Smooth muscle cell (in vitro differentiated cells): ENCODE measurements around the gene SCARF1. TPM values are rescaled to one million over a fixed set of nuclear protein-coding genes. Genes with fewer than 3 reads are reported as not detected.

Experiments used
- DNase-seq: peaks from one replicate; lab custom pipeline; 2025; ENCODE audit not compliant: unreplicated experiment; lab: John Stamatoyannopoulos, UW
- H2AFZ ChIP-seq: fragments of 200-600 bp; sonication (generic); 2 replicates; pipeline ENCODE4 v1.6.0; 2016; ENCODE audit warnings: antibody characterized with exemption, low read depth, mild to moderate bottlenecking
- H3F3A ChIP-seq: fragments of 200-600 bp; sonication (generic); 2 replicates; pipeline ENCODE4 v1.6.0; 2017; ENCODE audit warnings: antibody characterized with exemption, low read depth
- H3K27ac ChIP-seq: fragments of 200-600 bp; sonication (generic); 2 replicates; pipeline ENCODE4 v1.5.1; 2016; ENCODE audit warnings: low read depth, mild to moderate bottlenecking
- H3K27me3 ChIP-seq: fragments of 200-600 bp; sonication (generic); 2 replicates; pipeline ENCODE4 v1.6.1; 2016; ENCODE audit warnings: low read depth, mild to moderate bottlenecking
- H3K36me3 ChIP-seq: fragments of 200-600 bp; sonication (generic); 2 replicates; pipeline ENCODE4 v1.5.1; 2016; ENCODE audit warnings: low read depth
- H3K4me1 ChIP-seq: fragments of 200-600 bp; sonication (generic); 2 replicates; pipeline ENCODE4 v1.5.1; 2016; ENCODE audit warnings: low read depth
- H3K4me2 ChIP-seq: fragments of 200-600 bp; sonication (generic); 2 replicates; pipeline ENCODE4 v1.6.0; 2016; ENCODE audit warnings: mild to moderate bottlenecking
- H3K4me3 ChIP-seq: fragments of 200-600 bp; sonication (generic); 2 replicates; pipeline ENCODE4 v1.5.1; 2016; ENCODE audit warnings: mild to moderate bottlenecking
- H3K79me2 ChIP-seq: fragments of 200-600 bp; sonication (generic); 2 replicates; pipeline ENCODE4 v1.6.0; 2016; ENCODE audit warnings: low read depth, mild to moderate bottlenecking
- H3K9ac ChIP-seq: fragments of 200-600 bp; sonication (generic); 2 replicates; pipeline ENCODE4 v1.6.0; 2016; ENCODE audit warnings: low read depth
- H3K9me3 ChIP-seq: fragments of 200-600 bp; sonication (generic); replicated peaks from 2 replicates; pipeline ENCODE4 v1.5.1; 2016; ENCODE audit warnings: low read depth
- H4K20me1 ChIP-seq: fragments of 200-600 bp; sonication (generic); 2 replicates; pipeline ENCODE4 v1.6.0; 2016; ENCODE audit warnings: low read depth
- WGBS: methylation state at CpG from one replicate; pipeline ENCODE4 v1.1.7; 2016; ENCODE audit warnings: low lambda C conversion rate; 5-methylcytosine and 5-hydroxymethylcytosine counted together
- polyA plus RNA-seq: library from polyadenylated mRNA; unstranded; fragments of >200 nt; fragmentation: Nextera tagmentation; extraction: Ambion mirVana; gene quantifications from 2 replicates; pipeline ENCODE4 v1.2.1, GENCODE V29; 2016
- total RNA-seq: library from RNA; depleted of rRNA; stranded (reverse); fragments of >200 nt; gene quantifications from 2 replicates; pipeline ENCODE4 v1.2.3, GENCODE V29; 2014
- TF ChIP-seq, protein P1 (sequence below): fragments of 200-600 bp; sonication (generic); IDR thresholded peaks from 2 replicates; pipeline ENCODE4 v1.5.1; 2017; ENCODE audit warnings: borderline replicate concordance, mild to moderate bottlenecking, antibody characterized with exemption; ENCODE audit not compliant: insufficient read depth, poor library complexity, severe bottlenecking

SCARF1 gene
- total and polyA plus RNA-seq, 2 experiments from 2014 or later: 0.11 to 0.63 TPM

DNA sequence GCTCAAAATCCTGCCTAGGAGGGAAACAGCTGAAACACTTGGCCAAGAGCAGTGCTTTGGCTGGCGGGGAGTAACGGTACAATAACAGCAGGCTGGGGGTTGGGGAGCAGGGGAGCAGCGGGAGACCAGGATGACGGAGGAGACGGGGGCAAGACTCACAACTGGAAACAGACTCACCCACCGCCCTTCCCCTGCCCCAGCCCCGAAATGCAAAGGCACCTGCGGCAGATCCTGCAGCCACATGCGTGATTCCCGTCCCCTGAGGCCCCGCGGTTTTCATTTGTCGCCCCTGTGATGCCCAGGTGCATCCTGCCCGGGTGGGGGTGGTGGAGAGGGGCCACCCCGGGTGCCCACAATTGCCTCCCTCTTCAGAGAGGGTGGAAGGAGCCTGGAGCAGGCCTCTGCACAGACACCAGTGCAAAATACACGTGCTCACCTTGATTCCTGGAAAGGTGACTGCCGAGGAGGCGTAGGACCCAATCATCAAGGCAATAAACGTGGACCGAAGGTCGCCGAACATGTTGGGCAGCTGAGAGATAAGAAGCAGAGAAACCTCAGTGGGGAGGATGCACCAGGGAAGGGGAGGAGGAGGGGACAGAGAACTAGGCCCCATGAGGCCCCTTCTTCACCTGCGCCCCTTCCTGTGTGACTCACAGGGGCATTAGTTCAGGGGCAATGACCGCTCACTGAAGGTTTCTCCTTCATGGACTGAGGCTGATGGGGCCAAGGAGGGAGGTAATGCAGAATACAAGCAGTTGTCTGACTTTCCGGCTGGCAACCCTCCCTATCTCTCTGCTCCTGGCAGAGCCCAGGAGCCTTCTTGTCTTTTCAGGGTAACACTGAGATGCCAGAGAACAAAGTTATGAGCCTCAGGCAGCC is 52.5 kb downstream of the SCARF1 start:
- WGBS: 85% methylated on average over 18 of the region's 25 CpGs

DNA sequence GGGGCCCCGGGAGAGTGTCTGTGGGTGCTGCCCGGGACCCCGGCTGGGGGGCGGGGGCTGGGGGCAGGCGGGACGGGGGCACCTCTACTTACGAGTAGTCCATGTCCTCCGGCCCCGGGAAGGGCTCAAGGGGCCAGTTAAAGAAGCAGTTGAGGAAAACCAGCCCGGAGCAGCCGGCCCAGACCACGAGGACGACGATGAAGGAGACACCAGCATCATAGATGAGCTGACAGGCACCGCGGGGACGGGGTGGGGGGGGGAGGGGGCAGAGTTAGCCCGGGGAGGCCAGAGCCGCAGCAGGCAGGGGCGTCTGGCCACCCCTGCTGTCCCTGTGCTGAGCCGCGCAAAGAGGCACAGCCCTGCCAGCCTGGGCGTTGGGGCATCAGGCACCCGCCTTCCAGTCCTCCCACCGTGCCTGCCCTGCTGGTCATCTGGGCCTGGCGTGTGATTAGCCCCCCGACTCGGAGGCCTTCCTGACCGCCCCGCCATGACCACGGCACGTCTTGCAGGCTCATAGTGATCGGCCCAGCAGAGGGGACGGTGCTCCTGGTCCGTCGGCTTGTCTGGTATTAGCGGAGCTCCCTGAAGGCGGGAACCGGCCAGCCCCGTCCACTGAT is 54.0 kb downstream of the SCARF1 start:
- Histone ChIP-seq H3K4me2 (no peak overlapping the region), H3K79me2 (no peaks in the 10 kb centered on the region), H3K27ac (no peak overlapping the region), H3K9ac (no peak overlapping the region), H3K9me3 (no peaks in the 10 kb centered on the region), H3K27me3 (no peaks in the 10 kb centered on the region), H3F3A (peaks cover 6% of the 10 kb centered on the region), H3K4me3 (no peak overlapping the region), H3K36me3 (no peaks in the 10 kb centered on the region), H2AFZ (no peak overlapping the region), H4K20me1 (no peaks in the 10 kb centered on the region), H3K4me1 (peaks cover 4% of the 10 kb centered on the region)
- 91% methylated on average over 24 of the region's 40 CpGs for WGBS
- TF ChIP-seq, protein P1, sequence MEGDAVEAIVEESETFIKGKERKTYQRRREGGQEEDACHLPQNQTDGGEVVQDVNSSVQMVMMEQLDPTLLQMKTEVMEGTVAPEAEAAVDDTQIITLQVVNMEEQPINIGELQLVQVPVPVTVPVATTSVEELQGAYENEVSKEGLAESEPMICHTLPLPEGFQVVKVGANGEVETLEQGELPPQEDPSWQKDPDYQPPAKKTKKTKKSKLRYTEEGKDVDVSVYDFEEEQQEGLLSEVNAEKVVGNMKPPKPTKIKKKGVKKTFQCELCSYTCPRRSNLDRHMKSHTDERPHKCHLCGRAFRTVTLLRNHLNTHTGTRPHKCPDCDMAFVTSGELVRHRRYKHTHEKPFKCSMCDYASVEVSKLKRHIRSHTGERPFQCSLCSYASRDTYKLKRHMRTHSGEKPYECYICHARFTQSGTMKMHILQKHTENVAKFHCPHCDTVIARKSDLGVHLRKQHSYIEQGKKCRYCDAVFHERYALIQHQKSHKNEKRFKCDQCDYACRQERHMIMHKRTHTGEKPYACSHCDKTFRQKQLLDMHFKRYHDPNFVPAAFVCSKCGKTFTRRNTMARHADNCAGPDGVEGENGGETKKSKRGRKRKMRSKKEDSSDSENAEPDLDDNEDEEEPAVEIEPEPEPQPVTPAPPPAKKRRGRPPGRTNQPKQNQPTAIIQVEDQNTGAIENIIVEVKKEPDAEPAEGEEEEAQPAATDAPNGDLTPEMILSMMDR: no peak
- no peak for DNase-seq

More for the DNA sequence above, 52.5 kb downstream of the SCARF1 start:
- H3K79me2 ChIP-seq: no peaks in the 10 kb centered on the region
- no peaks in the 10 kb centered on the region for H3K9me3 ChIP-seq
- no peak overlapping the region for H2AFZ ChIP-seq
- H4K20me1 ChIP-seq: no peaks in the 10 kb centered on the region
- no peaks in the 10 kb centered on the region for H3K27me3 ChIP-seq
- TF ChIP-seq, protein P1: no peak
- no peak overlapping the region for H3K9ac ChIP-seq
- H3K27ac ChIP-seq: no peak overlapping the region
- no peak overlapping the region for H3K4me3 ChIP-seq
- H3K4me1 ChIP-seq: peaks cover 4% of the 10 kb centered on the region
- H3K4me2 ChIP-seq: no peak overlapping the region
- H3F3A ChIP-seq: peaks cover 6% of the 10 kb centered on the region
- no peaks in the 10 kb centered on the region for H3K36me3 ChIP-seq
- DNase-seq: no peak

DNA sequence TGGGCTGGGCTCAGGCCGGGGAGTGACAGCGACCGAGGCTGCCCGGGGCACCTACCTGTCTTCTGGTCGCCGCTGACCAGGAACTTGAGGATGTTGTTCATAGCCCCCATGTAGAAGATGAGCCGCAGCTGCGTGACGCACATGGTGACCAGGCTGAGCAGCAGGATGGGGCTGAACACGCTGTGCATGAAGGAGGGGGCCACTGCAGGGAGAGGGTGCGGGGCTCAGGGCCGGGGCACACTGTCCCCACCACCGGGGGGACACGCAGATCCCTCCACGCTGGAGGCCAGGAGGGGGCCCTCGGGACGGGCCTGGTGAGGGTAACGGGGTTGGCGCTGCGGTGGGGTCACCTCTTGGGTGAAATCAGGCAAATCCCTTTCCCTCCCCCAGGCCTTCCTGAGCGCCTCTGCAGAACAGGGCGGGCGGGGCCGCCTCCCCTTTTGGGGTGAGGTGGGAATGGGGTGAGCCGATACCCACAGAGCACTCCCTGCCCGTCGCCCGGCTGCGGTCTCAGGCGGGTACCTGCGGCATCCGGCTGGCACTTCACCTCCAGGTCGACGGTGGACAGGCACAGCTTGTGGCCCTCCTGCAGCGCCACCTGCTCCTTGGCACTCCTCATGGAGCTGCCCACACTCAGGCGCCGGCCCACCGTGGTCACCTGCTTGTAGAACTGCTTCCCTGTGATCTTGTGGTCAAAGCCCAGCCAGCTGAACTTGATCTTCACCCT is 54.6 kb downstream of the SCARF1 start:
- H3K9ac ChIP-seq: peak overlapping the region; percentile 76
- no peaks in the 10 kb centered on the region for H4K20me1 ChIP-seq
- H3K4me2 ChIP-seq: peak overlapping the region; percentile 78
- TF ChIP-seq, protein P1: no peak
- H3K79me2 ChIP-seq: no peaks in the 10 kb centered on the region
- no peak for DNase-seq
- H3K27me3 ChIP-seq: no peaks in the 10 kb centered on the region
- peaks cover 6% of the 10 kb centered on the region for H3F3A ChIP-seq
- H3K9me3 ChIP-seq: no peaks in the 10 kb centered on the region
- peaks cover 6% of the 10 kb centered on the region for H3K4me1 ChIP-seq
- no peak overlapping the region for H3K4me3 ChIP-seq
- no peak overlapping the region for H2AFZ ChIP-seq
- WGBS: 87% methylated on average over 32 of the region's 38 CpGs
- H3K27ac ChIP-seq: peak overlapping the region; percentile 90
- H3K36me3 ChIP-seq: no peaks in the 10 kb centered on the region
